ENCODE results near the gene SLC16A8. TPM values are rescaled to one million over a fixed set of nuclear protein-coding genes. Genes with fewer than 3 reads are reported as not detected.

The SLC16A8 gene
- total and polyA plus RNA-seq, 2 of the 13 experiments (the other 11 are each of a cell fraction or from before 2014, with no cell fraction given) = not detected

DNA sequence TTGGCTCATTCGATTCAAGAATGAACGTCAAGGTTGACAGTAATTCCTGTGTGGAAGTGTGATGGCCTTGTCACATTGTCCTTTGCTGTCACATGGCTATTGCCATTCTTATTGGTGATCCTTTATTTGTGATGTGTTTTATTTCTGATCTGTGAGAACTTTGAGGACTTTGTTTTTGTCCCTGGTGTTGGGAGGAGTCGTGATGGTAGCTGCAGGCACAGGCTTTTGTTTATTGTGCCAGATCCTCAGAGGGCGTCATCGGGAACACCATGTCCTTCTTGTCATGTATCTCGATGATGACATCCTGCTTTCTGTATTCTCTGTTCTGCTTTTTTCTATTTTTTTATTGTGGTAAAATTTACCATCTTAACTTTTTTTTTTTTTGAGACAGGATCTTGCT is 21.2 kb downstream of the SLC16A8 start:
- DNase-seq (ENCODE audit: low spot score) (no peak), ATAC-seq (no peak), FAIRE-seq (no peak)
- intact Hi-C loops (cut with micrococcal nuclease; ENCODE audit: unreplicated experiment) = no loop called here
- Histone ChIP-seq H3K4me2 (ENCODE audit: low read depth, low read length) (no peak overlapping the region), H3K9me3 (ENCODE audit: low read length) (no peaks in the 10 kb centered on the region), H3K4me1 (ENCODE audit: insufficient read depth, low read length) (peaks cover 10% of the 10 kb centered on the region), H3K79me2 (ENCODE audit: insufficient read depth, low read length) (no peaks in the 10 kb centered on the region), H3K27ac (ENCODE audit: extremely low read length, insufficient read depth, low read length) (no peak overlapping the region), H4K20me1 (ENCODE audit: insufficient read depth, low read length) (no peaks in the 10 kb centered on the region), H3K36me3 (replicated peaks in 1 of 2; ENCODE audit: control insufficient read depth in 1 of 2, insufficient read depth in 2 of 2, low read length in 2 of 2) (peaks cover 17 to 37% of the 10 kb centered on the region in 2 experiments), H2AFZ (ENCODE audit: low read length) (no peak overlapping the region), H3K4me3 (replicated peaks in 1 of 3; ENCODE audit: insufficient read depth in 1 of 3, low read depth in 2 of 3, low read length in 3 of 3) (no peak overlapping the region), H3K27me3 (ENCODE audit: control insufficient read depth in 1 of 2, insufficient read depth in 2 of 2, low read length in 2 of 2) (no peaks in the 10 kb centered on the region), H3K9ac (ENCODE audit: insufficient read depth, low read depth, low read length) (no peak overlapping the region)
- no peak for TF ChIP-seq RBM22 (optimal IDR thresholded peaks at IDR 0.05; ENCODE audit: low read length)
- TF ChIP-seq ZNF317 (CRISPR knock-in tag; IDR thresholded peaks at IDR 0.05) = no peak
- TF ChIP-seq JDP2 (CRISPR knock-in tag; IDR thresholded peaks at IDR 0.05; ENCODE audit: borderline replicate concordance) = no peak
- TF ChIP-seq POGZ (CRISPR knock-in tag; IDR thresholded peaks at IDR 0.05) = no peak
- TF ChIP-seq, protein P1, sequence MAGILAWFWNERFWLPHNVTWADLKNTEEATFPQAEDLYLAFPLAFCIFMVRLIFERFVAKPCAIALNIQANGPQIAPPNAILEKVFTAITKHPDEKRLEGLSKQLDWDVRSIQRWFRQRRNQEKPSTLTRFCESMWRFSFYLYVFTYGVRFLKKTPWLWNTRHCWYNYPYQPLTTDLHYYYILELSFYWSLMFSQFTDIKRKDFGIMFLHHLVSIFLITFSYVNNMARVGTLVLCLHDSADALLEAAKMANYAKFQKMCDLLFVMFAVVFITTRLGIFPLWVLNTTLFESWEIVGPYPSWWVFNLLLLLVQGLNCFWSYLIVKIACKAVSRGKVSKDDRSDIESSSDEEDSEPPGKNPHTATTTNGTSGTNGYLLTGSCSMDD (CRISPR knock-in tag; IDR thresholded peaks at IDR 0.05) = no peak
- no peak for TF ChIP-seq TCF7 (IDR thresholded peaks at IDR 0.05; ENCODE audit: low read depth)
- TF ChIP-seq, protein P2, sequence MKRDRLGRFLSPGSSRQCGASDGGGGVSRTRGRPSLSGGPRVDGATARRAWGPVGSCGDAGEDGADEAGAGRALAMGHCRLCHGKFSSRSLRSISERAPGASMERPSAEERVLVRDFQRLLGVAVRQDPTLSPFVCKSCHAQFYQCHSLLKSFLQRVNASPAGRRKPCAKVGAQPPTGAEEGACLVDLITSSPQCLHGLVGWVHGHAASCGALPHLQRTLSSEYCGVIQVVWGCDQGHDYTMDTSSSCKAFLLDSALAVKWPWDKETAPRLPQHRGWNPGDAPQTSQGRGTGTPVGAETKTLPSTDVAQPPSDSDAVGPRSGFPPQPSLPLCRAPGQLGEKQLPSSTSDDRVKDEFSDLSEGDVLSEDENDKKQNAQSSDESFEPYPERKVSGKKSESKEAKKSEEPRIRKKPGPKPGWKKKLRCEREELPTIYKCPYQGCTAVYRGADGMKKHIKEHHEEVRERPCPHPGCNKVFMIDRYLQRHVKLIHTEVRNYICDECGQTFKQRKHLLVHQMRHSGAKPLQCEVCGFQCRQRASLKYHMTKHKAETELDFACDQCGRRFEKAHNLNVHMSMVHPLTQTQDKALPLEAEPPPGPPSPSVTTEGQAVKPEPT (CRISPR knock-in tag; IDR thresholded peaks at IDR 0.05; ENCODE audit: low read depth) = no peak
- TF ChIP-seq ZNF251 (CRISPR knock-in tag; IDR thresholded peaks at IDR 0.05) = no peak
- no peak for TF ChIP-seq SUZ12 (IDR thresholded peaks at IDR 0.05; ENCODE audit: low read depth, low read length)
- TF ChIP-seq ZFP36 (IDR thresholded peaks at IDR 0.05; ENCODE audit: borderline replicate concordance, low read depth, low read length, partially characterized antibody) = no peak
- no peak for TF ChIP-seq SRSF1 (optimal IDR thresholded peaks at IDR 0.05; ENCODE audit: low read depth, low read length)
- TF ChIP-seq U2AF1 (optimal IDR thresholded peaks at IDR 0.05; ENCODE audit: low read depth, low read length) = no peak
- TF ChIP-seq, protein P3, sequence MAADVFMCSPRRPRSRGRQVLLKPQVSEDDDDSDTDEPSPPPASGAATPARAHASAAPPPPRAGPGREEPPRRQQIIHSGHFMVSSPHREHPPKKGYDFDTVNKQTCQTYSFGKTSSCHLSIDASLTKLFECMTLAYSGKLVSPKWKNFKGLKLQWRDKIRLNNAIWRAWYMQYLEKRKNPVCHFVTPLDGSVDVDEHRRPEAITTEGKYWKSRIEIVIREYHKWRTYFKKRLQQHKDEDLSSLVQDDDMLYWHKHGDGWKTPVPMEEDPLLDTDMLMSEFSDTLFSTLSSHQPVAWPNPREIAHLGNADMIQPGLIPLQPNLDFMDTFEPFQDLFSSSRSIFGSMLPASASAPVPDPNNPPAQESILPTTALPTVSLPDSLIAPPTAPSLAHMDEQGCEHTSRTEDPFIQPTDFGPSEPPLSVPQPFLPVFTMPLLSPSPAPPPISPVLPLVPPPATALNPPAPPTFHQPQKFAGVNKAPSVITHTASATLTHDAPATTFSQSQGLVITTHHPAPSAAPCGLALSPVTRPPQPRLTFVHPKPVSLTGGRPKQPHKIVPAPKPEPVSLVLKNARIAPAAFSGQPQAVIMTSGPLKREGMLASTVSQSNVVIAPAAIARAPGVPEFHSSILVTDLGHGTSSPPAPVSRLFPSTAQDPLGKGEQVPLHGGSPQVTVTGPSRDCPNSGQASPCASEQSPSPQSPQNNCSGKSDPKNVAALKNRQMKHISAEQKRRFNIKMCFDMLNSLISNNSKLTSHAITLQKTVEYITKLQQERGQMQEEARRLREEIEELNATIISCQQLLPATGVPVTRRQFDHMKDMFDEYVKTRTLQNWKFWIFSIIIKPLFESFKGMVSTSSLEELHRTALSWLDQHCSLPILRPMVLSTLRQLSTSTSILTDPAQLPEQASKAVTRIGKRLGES (CRISPR knock-in tag; IDR thresholded peaks at IDR 0.05; ENCODE audit: borderline replicate concordance) = no peak
- no peak for TF ChIP-seq ESRRA (CRISPR knock-in tag; IDR thresholded peaks at IDR 0.05; ENCODE audit: low read depth)
- TF ChIP-seq CCDC6 (CRISPR knock-in tag; IDR thresholded peaks at IDR 0.05) = no peak
- TF ChIP-seq ZBTB38 (CRISPR knock-in tag; IDR thresholded peaks at IDR 0.05) = no peak
- no peak for TF ChIP-seq KDM4B (CRISPR knock-in tag; IDR thresholded peaks at IDR 0.05)
- TF ChIP-seq ZNF775 (CRISPR knock-in tag; IDR thresholded peaks at IDR 0.05; ENCODE audit: borderline replicate concordance) = no peak
- TF ChIP-seq, protein P4, sequence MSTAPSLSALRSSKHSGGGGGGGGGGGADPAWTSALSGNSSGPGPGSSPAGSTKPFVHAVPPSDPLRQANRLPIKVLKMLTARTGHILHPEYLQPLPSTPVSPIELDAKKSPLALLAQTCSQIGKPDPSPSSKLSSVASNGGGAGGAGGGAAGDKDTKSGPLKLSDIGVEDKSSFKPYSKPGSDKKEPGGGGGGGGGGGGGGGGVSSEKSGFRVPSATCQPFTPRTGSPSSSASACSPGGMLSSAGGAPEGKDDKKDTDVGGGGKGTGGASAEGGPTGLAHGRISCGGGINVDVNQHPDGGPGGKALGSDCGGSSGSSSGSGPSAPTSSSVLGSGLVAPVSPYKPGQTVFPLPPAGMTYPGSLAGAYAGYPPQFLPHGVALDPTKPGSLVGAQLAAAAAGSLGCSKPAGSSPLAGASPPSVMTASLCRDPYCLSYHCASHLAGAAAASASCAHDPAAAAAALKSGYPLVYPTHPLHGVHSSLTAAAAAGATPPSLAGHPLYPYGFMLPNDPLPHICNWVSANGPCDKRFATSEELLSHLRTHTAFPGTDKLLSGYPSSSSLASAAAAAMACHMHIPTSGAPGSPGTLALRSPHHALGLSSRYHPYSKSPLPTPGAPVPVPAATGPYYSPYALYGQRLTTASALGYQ (CRISPR knock-in tag; IDR thresholded peaks at IDR 0.05) = no peak
- ChIA-PET POLR2A (no interaction called here), CTCF (ENCODE audit: low intra/inter-chr PET ratio, low total read pairs) (no interaction called here)
- BruUV-seq (replicated peaks) = no TSS peak
- in situ Hi-C loops (cut with HindIII; ENCODE audit: extremely low pct_ligation_motif_present, low pct_unique_long_range_greater_than_20kb) = no loop called here
- 94% methylated on average over 6 of the region's 6 CpGs for WGBS (ENCODE audit: low lambda C conversion rate)
